Uterus (tissue), 2 donors: ENCODE data around the gene PFDN2.

Experiments used
- POLR2A ChIP-seq, 2 donors: fragments of 450-650 bp; IDR thresholded peaks; one replicate each; pipeline ENCODE4 v1.6.1; 2016; ENCODE audit warnings: antibody characterized with exemption in 2 of 2, mild to moderate bottlenecking in 1 of 2, moderate library complexity in 1 of 2
- TF ChIP-seq, protein P1 (sequence below), 4 experiments: fragments of 200-600 bp in 2 of 4; fragments of 450-650 bp in 2 of 4; sonication (generic) in 2 of 4; IDR thresholded peaks; one replicate each; pipeline ENCODE4 v1.5.1; 2016 to 2019; ENCODE audit warnings: antibody characterized with exemption in 4 of 4, mild to moderate bottlenecking in 2 of 4, moderate library complexity in 1 of 4

DNA sequence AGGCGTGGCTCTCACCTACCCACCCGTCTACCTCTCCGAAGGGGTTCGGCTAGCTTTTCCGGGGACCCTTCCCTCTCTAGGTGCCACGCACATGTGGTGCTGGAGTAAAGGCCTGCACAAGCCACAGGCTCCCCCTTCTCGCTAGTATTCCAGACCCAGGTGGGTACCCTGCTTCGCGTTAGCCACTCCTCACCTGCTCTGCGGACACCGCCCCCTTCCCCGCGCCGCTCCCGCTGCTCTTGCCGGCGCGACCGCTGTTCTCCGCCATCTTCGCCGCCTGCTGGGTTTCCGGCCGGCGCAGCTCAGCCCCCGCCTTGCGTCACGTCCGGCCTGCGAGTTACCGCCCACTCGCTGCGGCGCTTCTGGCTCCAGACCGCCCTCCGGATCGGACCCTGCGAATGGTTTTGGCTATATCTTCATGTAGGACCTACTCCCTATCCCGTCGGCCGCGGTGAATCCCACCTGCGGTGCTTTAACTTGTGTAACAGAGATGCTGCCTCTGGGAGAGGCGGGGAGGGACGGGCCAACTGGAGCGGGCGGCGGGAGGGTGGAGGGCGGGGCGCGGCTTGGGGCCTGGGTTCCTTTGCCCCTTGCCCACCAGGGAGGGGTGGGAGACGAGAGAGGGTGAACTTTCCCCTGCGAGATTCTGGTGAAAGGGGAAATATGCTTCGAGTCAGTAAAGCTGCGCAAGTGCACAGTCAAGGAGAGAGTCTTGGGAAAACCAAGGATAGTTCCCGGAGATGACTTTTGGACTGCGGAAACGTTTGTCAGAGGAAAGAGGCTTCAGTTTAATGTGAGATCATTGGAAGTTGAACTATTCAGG is at the start of gene PFDN2, which contains the start of gene NIT1:
- TF ChIP-seq, protein P1, sequence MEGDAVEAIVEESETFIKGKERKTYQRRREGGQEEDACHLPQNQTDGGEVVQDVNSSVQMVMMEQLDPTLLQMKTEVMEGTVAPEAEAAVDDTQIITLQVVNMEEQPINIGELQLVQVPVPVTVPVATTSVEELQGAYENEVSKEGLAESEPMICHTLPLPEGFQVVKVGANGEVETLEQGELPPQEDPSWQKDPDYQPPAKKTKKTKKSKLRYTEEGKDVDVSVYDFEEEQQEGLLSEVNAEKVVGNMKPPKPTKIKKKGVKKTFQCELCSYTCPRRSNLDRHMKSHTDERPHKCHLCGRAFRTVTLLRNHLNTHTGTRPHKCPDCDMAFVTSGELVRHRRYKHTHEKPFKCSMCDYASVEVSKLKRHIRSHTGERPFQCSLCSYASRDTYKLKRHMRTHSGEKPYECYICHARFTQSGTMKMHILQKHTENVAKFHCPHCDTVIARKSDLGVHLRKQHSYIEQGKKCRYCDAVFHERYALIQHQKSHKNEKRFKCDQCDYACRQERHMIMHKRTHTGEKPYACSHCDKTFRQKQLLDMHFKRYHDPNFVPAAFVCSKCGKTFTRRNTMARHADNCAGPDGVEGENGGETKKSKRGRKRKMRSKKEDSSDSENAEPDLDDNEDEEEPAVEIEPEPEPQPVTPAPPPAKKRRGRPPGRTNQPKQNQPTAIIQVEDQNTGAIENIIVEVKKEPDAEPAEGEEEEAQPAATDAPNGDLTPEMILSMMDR (IDR thresholded peaks at IDR 0.05), result peak in 2 of 4 experiments; percentile 9
- peak; percentile 66 to 85 for TF ChIP-seq POLR2A (IDR thresholded peaks at IDR 0.05)
